AG04450 (cell line): ENCODE results near the gene TRAPPC3. TPM values are rescaled to one million over a fixed set of nuclear protein-coding genes. Genes with fewer than 3 reads are reported as not detected.

Source experiments
- CTCF ChIA-PET: fragments of 300-600, 350-600 bp; formaldehyde crosslinking; extraction: SDS; loops from one replicate; lab custom pipeline; 2022; ENCODE audit warnings: antibody characterized with exemption, inconsistent platforms; lab: Charles Lee
- POLR2A ChIA-PET: fragments of 350-600 bp; formaldehyde crosslinking; extraction: SDS; loops from one replicate; lab custom pipeline; 2021; ENCODE audit warnings: antibody characterized with exemption, inconsistent platforms; lab: Yijun Ruan, JAX
- DNase-seq: peaks from one replicate; pipeline ENCODE4 v3.0.0-alpha.2; 2011; ENCODE audit warnings: low read depth, low spot score
- H3K27ac ChIP-seq: one replicate; pipeline ENCODE4 v1.5.1; 2012; ENCODE audit warnings: low read depth, low read length, control low read depth
- H3K27me3 ChIP-seq: one replicate; pipeline ENCODE4 v1.6.0; 2012; ENCODE audit warnings: low read length; ENCODE audit not compliant: control insufficient read depth, insufficient read depth
- H3K4me3 ChIP-seq: 2 replicates; pipeline ENCODE4 v1.5.1; 2011; ENCODE audit warnings: mild to moderate bottlenecking, low read depth, low read length, control low read depth
- H3K9me3 ChIP-seq: 2 replicates; pipeline ENCODE4 v1.5.1; 2012; ENCODE audit warnings: low read length; ENCODE audit not compliant: control insufficient read depth, insufficient read depth
- CTCF ChIP-seq: IDR thresholded peaks from 2 replicates; pipeline ENCODE4 v1.5.1; 2011; ENCODE audit warnings: low read depth, low read length, control low read depth, inconsistent platforms
- polyA plus RNA-seq: library from polyadenylated mRNA; depleted of rRNA; stranded (reverse); fragments of >200 nt; gene quantifications from 2 replicates; pipeline ENCODE4 v1.2.3, GENCODE V29; 2011; rRNA removed
- small RNA-seq: library from RNA; depleted of rRNA; stranded (forward); fragments of <200 nt; gene quantifications from one replicate; pipeline ENCODE3, GENCODE V24; 2012; ENCODE audit warnings: low read depth; ENCODE audit not compliant: insufficient read length

The TRAPPC3 gene
- polyA plus RNA-seq, 1 experiment: 92.3 TPM

- H3K27me3 ChIP-seq: no peaks in the 10 kb centered on the region
- no peak overlapping the region for H3K4me3 ChIP-seq
- ChIA-PET POLR2A (no interaction called here), CTCF (interaction anchor here (1.1 kb wide), 1 partner anchor 15 kb away, joined by 4 read pairs; no protein-coding TSS in a partner anchor)
- no peak for TF ChIP-seq CTCF
- no peak overlapping the region for H3K27ac ChIP-seq
- H3K9me3 ChIP-seq: no peaks in the 10 kb centered on the region
- no peak for DNase-seq
Measured at GRCh38 chr1:36087233-36088123, 61.8 kb downstream of the TRAPPC3 start.

Small RNA genes within 50 kb of the gene (small RNA-seq; reads per million reads assigned to genes)
- not detected for gene RN7SL131P

Other genes with a start within 250 kb of the TRAPPC3 start
- 21.4 and 22.5 TPM in 2 replicates for gene AGO3, start 218.4 kb downstream of the TRAPPC3 start, polyA plus RNA-seq
- 0.12 TPM in 2 replicates for gene TEKT2, start 65.4 kb downstream of the TRAPPC3 start, polyA plus RNA-seq
- 22.1 and 26.5 TPM in 2 replicates for gene ADPRS, start 60.6 kb downstream of the TRAPPC3 start, polyA plus RNA-seq
- gene COL8A2, start 24.3 kb downstream of the TRAPPC3 start, polyA plus RNA-seq: 1.5 and 1.6 TPM in 2 replicates
- gene MAP7D1, start 6.7 kb upstream of the TRAPPC3 start, polyA plus RNA-seq: 23.4 and 28.2 TPM in 2 replicates
- gene THRAP3, start 75.0 kb upstream of the TRAPPC3 start, polyA plus RNA-seq: 76.0 and 76.5 TPM in 2 replicates
- gene SH3D21, start 156.9 kb upstream of the TRAPPC3 start, polyA plus RNA-seq: 1.3 and 1.7 TPM in 2 replicates
- 27.2 and 42.6 TPM in 2 replicates for gene EVA1B, start 174.2 kb upstream of the TRAPPC3 start, polyA plus RNA-seq
- 26.4 and 30.3 TPM in 2 replicates for gene STK40, start 236.4 kb upstream of the TRAPPC3 start, polyA plus RNA-seq
- 50.8 and 63.6 TPM in 2 replicates for gene LSM10, start 248.4 kb upstream of the TRAPPC3 start, polyA plus RNA-seq